Hypothalamus (tissue), 51 donors: ENCODE data around the gene ZBTB25.

Experiments used
- DNase-seq, 51 donors: peaks; one replicate each; lab custom pipeline; 2025; lab: John Stamatoyannopoulos, UW

ZBTB25 gene

DNA sequence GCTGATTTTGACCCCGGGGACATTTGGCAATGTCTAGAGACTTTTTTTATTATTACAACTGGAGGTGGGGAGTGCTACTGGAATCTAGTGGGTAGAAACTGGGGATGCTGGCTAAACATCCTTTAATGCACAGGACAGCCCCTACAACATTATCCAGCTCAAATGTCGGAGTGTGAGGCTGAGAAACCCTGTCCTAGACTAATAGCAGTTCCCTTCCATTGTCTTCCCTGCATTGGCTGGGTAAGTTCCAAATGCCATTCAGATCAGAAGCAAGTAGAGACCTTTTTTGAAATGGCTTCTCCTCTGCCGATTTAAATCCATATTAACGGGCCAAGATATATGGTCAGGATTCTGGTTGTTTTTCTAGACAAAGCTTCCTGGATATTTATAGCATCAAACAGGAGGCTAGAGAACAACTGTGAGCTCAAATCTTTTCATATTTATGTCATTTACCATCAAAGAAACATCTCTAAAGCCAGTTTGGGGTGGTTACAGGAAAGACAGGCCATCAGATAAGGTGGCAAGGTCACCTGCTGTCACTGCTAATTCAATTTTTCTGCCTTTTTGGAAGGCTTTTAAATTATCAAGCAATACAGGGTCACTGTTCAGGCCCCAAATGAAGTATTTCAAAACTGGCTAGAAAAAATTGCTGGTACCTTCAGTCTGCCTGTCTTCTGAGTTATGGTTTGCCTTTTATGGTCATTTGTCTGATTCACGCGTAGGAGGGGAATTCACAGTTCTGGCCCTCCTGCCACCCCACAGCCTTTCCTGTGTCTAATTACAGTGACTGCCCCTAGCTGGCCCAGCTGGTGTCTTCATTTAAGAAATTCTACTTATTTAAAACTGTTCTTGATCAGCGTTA is 58.4 kb downstream of the ZBTB25 start:
- no peak for DNase-seq

DNA sequence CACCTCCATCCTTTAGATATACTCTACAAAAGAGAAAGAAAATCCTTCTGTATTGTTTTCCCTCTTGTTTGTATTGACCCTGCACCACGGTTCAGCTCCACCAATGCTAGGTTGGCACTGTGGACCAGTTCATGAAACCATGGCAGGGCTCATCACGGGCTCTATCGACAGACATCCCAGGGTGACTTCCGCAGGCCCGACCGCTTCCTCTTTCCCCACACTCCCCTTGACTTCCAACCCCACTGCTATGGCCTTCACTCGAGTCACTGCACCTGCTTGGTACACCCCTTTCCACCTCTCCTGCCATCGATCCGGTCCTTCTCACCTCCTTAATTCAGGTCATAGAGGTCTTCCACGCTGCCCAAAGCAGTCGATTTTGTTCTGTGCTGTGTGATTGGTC is 59.5 kb downstream of the ZBTB25 start:
- no peak for DNase-seq

DNA sequence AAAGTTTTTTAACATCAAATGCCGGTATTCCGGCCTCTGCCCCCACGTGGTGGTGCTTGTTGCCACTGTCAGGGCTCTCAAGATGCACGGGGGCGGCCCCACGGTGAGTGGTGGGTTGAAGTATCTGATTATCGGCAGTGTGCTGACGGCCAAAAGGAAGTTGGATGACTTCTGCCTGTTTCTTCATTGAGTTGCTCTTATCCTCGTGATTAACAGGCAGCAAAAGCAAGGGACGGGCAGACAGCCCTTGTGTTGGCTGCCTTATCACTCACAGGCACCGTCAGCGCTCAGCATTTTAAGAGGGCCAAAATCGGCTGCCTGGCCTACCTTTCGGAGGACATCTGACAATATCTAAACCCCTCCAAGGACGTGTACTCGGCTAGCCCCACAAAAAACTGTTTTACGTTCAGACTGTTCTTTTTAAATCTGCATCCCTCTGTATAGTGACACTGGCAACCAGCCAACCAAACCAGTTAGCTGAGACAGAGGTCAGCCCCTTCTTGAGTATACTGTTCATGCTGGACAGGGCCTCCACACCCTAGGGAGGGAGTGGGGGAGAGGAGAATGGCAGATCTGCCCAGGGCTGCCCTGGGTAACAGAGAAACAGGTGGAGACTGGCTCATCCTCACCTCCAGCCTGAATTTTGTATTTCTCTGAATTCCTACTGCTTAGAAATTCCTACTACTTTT is 61.2 kb downstream of the ZBTB25 start:
- DNase-seq: no peak

DNA sequence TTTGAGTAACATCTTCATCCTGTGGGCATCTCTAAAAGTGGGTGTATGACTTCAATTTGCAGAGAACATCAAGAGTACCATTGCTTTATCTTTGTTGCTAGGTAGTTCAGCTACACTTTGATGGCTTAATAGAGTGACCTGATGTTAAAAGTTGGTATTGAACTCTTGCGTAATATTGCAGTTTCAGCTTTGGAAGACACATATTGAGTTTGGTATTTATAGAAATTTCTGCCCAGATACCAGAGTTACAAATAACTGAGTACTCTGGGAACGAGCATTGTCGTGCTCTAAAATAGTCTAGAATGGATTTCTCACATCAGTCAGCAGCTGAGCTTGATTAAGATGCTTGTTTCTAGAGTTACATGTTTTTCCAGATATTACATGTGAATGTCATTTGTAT is 63.1 kb downstream of the ZBTB25 start:
- DNase-seq: no peak

DNA sequence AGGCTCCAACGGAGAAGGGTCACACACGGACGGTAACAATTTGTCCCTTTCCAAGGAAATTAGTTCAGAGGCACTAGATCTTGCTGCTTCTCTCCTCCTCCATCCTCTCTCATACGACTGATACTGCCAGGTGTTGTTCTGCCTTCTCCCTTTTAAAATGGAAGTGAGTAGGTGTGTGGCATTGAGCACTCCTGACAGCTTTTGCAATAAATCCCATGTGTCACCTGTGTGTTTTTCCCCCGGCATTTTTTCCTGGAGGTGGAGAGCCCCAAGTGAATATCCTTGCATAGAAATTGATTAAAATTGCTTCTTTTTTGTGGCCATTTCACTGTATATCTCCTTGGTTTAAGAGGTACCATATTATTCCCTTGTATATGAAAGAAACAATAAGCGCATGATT is 64.5 kb downstream of the ZBTB25 start:
- DNase-seq: peak in 1 of 51 donors; percentile 47

DNA sequence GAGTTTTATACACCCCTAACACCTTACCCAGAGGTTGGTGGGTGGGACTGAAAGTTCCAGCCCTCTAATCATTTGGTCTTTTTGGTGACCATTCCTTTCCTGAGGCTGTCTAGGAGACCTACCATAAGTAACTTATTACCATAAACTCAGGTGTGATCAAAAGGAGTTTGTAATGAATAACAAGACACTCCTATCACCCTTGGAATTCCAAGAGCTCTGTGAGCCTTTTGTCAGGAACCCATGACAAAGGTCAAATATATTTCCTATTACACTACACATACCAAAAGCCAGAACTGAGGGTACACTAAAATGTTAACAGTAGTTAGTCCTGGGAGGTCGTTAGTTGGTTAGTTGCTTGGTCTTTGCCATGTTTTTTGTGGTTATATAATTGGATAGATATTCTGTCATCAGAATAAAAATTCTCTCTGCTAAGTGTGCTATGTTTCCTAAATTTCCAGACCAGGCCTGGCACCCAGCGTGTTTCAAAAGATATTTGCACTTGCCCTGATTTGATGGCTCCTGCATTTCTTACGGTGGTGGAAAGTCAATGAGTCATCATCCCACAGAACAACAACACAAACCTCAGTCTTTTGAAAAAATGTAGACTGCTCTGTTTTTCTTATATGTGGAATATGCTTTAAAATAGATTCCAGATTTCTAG is 65.3 kb downstream of the ZBTB25 start:
- DNase-seq: no peak

DNA sequence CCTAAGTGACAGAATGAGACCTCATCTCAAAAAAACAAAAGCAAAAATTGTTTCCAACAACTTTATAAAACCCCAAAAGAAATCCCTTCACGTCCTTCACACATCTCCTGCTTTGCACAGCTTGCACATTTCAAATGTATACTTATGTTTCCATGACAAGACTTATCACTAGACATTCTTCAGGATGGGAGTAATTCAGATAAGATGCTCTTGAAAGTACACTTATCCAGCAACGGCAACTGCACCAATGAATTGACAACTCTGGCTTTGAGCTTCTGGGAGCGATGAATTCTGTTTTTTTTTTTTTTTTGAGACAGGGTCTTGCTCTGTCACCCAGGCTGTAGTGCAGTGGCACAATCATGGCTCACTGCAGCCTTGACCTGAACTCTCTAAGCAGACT is 69.1 kb downstream of the ZBTB25 start:
- DNase-seq: no peak

DNA sequence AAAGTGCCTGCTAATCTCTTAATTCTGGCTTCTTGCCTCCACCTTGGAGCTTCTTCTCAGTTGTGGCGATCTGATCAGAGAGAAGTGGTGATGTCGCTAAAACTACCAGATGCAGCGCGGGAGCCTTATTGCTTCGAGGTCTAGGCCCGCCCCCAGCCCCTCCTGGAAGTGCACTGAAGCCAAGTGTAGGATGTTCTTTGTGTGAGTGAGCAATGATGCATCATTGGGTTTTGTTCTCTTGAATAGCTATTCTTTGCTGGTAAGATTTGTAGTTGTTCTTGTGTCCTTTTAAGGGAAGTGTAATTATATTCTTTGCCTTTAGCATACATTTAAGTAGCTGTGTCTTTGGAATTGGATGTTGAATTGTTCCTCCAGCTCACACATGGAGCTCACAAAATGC is 79.7 kb downstream of the ZBTB25 start:
- DNase-seq: peak in 5 of 51 donors; percentile 4 to 68 (median 29)

DNA sequence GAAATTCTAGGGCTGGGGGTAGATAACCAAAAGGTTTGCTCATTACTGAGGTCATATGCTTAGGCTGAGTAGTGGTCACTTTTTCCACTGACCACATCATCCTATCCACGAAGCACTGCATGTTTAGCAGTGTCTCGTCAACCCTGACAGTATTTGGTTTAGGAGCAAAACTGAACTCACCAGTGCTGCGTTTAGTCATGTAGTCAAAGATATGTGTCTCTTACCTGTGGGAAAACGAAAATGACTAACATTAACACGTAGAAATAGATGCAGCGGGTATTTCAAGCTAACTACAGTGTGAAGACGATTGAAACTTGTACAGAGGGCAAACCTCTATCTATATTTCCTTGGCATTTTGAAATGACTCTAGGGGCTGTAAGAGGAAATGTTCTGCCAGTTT is 80.9 kb downstream of the ZBTB25 start:
- DNase-seq: no peak

DNA sequence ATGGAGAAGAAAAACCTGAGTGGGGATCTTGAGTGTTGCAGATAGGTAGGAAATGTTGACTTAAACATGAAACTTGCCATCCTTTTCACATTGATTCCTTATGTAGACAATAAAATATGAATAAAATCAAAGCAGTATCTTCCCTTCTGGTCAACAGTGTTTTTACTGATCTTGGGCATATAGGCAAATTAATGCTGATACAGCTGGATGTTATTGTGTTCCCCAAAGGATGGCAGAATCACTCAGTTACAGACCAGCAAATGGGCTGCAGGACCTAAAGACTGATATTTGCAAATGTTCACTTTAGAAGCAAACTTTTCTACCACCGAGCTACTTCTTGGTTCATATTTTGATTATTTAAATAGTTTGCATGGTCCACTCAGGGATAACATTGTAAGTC is 81.6 kb downstream of the ZBTB25 start:
- DNase-seq: no peak

DNA sequence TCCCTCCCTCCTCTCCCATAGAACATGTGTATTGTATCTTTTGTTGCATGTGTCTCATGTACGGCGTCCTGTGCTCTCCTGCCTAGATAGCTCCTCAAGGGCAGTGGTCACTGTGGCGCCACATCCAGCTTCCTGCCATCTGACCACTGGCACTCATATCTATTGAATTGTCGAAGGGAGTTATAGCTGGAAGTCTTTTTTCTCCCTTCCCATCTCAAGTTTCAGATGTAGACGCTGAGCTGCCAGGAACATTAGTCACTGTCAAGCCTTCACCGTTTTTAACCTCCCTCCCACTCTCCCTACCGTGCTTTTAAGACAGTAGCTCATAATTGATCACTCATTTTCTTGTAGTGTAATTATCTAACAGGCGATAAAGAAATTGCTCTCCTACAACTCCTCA is 82.5 kb downstream of the ZBTB25 start:
- peak in 1 of 51 donors; percentile 27 for DNase-seq

DNA sequence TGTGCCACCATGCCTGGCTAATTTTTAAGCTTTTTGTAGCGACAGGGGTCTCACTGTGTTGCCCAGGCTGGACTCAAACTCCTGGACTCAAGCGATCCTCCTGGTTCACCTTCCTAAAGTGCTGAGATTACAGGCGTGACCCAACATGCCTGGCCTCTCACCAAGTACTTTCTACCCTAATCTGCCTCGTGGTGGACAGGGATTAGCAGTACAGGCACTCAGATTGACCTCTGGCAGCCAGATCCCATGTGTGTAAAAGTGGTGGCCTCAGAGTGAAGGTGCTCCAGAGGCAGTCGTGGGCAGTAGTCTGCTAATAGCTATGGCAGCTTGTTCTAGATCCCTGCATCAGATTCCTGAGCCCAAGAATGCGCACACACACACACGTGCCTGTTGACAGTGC is 84.6 kb downstream of the ZBTB25 start:
- no peak for DNase-seq

DNA sequence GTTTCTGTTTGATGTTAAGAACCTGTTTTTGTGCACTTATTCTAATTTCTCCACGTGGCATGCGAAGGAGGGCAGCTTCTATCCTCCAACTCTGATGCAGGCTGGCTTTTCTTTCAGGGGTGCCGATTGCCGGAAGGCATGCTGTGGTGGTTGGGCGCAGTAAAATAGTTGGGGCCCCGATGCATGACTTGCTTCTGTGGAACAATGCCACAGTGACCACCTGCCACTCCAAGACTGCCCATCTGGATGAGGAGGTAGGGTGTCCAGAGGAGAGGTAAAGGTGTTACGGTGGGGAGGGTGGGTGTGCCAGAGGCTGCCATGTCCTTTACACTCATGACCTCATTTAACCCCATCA is 85.9 kb downstream of the ZBTB25 start:
- DNase-seq: no peak

DNA sequence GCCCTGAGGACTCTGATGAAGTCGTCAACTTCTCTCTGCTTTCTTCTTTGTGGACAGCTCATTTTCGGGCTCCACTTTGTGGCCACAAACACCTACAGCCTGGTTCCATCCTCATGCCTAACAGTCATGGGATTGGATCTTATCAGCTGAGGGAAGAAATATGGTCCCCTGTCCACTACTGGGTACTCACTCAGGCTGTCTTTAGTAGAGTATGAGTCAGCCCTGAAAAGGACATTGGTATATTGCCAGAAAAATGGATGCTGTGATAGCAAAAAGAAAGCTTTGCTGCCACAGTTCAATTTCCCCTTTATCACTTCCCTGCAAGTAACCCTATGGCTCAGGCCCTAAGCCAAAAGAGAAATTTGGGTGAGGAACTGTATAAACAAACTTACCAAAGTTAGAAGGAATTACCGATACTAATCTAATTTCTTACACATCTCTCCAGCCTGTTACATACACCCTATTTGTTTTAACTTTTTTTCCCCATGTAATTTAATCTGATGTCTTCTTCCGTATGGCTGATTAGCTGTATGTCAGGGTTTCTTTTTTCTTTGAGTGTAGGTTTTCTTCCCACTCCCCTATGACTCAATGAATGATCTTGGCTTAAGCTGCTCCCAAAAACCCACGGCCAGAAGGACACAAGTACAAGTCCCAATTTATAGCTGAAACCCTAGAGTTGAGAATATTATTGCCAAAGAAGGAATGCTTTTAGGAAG is 86.4 kb downstream of the ZBTB25 start:
- no peak for DNase-seq

DNA sequence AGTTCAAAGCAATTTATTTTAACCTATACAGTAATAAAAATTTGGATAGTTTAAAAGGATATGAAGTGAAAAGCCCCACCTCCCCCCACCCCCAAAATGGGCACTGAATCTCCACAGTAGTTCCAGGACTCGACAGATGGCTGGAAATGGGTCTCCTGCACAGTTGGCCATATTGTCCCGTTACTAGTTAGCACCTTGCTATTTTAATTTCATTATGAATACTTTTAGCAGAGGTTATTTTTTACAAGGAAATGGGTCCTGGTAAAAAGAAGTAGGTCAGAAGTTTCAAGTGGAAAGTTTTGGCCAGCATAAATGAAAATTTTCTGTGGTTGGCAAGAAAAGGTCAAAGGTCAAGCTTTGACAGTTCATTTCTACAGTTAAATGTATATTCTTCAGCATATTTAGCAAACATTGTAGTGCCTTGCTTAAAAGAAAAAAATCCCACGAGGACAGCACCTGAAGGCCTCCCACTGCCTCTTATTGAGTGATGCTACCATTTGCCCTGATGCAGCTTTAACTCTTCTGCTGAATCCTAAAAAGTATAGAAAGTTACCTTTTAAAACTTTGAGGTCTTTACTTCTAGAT is 87.2 kb downstream of the ZBTB25 start:
- DNase-seq: no peak

DNA sequence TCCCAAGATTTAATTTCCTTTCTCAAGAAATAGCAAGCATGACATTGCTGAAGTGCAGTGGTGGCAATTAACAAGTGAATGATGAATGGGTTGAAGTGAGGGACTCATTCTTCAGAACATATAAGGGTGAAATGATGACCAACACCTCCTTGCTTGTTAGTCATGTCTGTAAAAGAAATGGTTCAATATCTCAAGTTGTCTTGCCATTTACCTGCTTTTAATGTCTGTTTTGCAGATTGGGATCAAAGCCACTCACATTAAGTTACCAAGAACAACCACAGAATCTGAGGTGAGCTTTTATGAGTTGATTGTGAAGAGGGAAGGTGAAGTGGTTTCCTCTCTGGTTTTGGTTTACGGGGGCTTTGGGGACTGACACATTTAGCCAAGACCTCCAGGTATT is 91.4 kb downstream of the ZBTB25 start:
- DNase-seq: no peak

DNA sequence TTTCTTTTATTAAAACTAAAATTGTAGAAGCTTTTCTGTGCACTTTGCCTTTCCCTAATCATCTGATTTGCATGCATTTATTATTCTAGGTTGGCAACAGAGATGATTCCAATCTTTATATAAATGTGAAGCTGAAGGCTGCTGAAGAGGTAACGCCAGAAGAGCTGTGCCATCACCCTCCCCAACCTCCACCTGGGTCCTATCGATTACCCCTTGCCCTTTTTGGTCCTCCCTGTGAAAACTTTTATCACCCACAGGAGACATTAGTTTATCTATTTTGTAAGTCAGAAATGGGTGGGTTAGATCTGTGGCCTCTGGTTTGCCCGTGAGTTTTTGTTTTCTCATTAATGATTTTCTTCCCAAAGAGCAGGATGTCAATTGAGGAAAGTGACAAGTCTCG is 92.6 kb downstream of the ZBTB25 start:
- DNase-seq: no peak

DNA sequence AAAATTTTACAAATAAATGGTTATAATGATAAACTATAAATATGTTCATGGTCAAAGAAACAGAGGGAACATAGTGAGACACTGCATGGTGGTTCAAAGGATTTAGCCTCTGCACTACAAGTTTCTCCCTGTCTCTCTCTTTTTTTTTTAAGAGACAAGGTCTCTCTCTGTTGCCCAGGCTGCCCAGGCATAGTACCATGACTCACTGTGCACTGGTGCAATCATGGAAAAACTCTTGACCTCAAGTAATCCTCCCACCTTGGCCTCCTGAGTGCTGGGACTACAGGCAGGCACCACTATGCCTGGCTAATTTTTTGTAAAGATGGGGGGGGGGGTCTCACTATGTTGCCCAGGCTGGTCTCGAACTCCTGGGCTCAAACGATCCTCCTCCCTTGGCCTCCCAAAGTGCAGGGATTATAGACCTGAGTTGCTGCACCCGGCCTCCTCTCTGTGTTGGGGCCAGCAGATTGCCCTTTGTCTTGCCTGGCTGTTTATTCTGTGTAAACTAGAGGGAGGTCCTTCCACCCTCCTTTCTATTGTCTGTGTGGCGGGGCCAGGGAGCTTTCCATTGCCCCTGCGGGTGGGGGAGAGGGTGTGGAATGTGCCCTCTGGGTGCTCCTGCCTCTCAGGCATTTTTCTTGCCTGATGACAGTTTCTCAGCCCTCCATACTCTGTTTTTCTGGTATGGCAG is 93.4 kb downstream of the ZBTB25 start:
- no peak for DNase-seq

DNA sequence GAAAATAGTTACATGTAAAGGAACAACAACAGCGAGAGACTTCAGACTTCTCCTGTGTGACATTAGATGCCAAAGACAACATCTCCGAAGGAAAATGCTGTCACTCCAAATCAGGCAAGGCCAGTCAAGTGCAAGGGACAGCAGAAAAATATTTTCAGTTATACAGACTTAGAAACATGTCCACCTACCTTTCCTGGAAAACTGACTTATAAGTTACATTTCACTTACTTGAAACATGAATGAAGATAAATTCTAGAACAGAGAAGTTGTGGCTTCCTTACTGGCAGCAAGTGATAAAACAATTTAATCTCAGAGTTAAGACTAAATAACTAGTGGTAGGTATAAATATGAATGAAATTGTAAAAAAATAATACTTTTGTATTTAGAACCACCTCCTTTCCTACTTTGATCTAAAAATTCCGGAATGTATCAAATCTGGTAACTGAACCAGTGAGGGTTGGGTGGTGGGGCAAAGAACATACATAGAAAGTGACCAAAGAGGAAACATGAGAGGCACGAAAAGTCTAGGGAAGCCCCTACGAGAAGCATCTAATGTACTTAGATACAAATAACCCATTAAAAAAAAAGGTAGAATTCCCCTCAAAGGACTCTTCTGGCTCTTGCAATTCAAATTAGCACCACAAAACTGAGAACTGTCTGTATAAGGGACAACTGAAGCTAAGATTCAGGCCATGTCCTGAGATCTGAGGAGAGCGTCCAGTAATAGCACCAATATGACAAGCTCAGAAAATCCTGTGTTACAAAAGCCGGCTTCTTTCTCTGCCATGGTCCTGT is 94.3 kb downstream of the ZBTB25 start:
- DNase-seq: no peak
